GM18507 (cell line): ENCODE data around the gene SOX1.

ENCODE experiments used
- DNase-seq: peaks from one replicate; pipeline ENCODE4 v3.0.0; 2011; ENCODE audit warnings: low read depth; ENCODE audit not compliant: insufficient read length; ENCODE audit errors: extremely low spot score
- FAIRE-seq: peaks from 2 replicates; lab custom pipeline; 2011; peaks lifted over from hg19 to GRCh38; lab: Jason Lieb, UNC

Gene SOX1

GRCh38 chr13:112118451-112119064 lies 51.6 kb downstream of the SOX1 start:
- no peak for FAIRE-seq

GRCh38 chr13:112119192-112120030 lies 52.5 kb downstream of the SOX1 start:
- DNase-seq (no peak), FAIRE-seq (no peak)

More at GRCh38 chr13:112118451-112119064, 51.6 kb downstream of the SOX1 start:
- DNase-seq: no peak

GRCh38 chr13:112120031-112120373 lies 53.1 kb downstream of the SOX1 start:
- FAIRE-seq (no peak), DNase-seq (no peak)
